Chondrocyte (in vitro differentiated cells): ENCODE data around the gene LRRC59. TPM values are rescaled to one million over a fixed set of nuclear protein-coding genes. Genes with fewer than 3 reads are reported as not detected.
A peak's percentile ranks its signal among the peaks of the same experiment; 100 is the strongest.

Experiments used
- DNase-seq: peaks from one replicate; pipeline ENCODE4 v3.0.0; 2021; ENCODE audit warnings: mixed read lengths, low spot score
- H3K27ac Mint-ChIP-seq: one replicate; pipeline ENCODE4 v1.8.0; 2021; ENCODE audit warnings: mild to moderate bottlenecking, moderate library complexity, mixed read lengths; ENCODE audit not compliant: unreplicated experiment
- H3K27me3 Mint-ChIP-seq: 2 replicates; pipeline ENCODE4 v1.8.0; 2021; ENCODE audit warnings: low read depth, mixed read lengths
- H3K36me3 Mint-ChIP-seq: 2 replicates; pipeline ENCODE4 v1.8.0; 2021; ENCODE audit warnings: low read depth, mixed read lengths
- H3K4me1 Mint-ChIP-seq: 2 replicates; pipeline ENCODE4 v1.8.0; 2021; ENCODE audit warnings: low read depth, mild to moderate bottlenecking, mixed read lengths
- H3K4me3 Mint-ChIP-seq: one replicate; pipeline ENCODE4 v1.8.0; 2021; ENCODE audit warnings: mild to moderate bottlenecking, moderate library complexity, mixed read lengths; ENCODE audit not compliant: unreplicated experiment
- H3K9me3 Mint-ChIP-seq: 2 replicates; pipeline ENCODE4 v1.8.0; 2021; ENCODE audit warnings: low read depth, mixed read lengths
- total RNA-seq: library from RNA; stranded (reverse); gene quantifications from 3 replicates; pipeline ENCODE4 v1.2.1, GENCODE V29; 2021
- TF ChIP-seq, protein P1 (sequence below): fragments of 200-600 bp; sonication (generic); IDR thresholded peaks from 2 replicates; pipeline ENCODE4 v1.5.0; 2021; ENCODE audit warnings: antibody characterized with exemption, mild to moderate bottlenecking, moderate library complexity

Gene LRRC59
- total RNA-seq, 1 donor from 2014 or later, result 144 TPM

DNA sequence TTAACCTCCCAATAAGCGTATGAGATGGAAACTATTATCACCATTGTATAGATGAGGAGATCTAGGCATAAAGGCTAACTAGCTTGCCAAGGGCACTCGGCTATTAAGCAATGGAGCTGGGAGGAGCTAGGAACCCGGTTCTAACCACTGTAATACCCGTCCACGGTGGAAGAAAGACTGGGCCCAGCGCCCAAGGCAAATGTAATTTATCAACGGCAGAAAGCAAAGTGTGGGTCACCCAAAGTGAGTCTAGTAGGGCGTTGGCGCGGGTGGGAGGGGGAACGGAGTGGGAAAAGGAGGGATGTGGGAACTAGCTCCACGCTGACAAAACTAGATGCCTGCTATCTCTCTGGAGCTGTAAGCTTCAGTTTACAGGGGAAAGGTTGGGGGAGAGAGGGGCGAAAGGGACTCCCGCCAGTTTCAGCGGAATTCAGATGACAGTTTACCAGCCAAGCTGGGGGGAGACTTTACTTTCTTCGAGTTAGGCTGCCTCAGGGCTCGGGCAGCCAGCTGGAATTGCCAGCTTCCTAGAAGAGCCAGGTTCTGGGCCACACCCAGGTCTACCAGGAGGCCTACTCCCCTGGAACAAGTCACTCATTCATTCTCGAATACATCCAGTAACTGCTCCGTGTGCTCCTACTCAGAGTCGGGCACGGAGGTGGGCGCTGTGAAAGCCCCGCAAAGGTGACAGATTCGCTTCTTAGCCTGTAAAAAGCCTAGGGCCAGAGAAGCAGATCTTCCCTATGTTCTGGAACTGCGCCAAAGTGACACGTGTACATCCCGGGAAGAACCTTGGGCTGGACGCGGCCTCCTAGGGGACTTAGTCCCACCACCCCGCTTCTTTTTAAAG lies 837 bp downstream of the LRRC59 start:
- H3K27ac Mint-ChIP-seq, result peak overlapping the region; percentile 88
- peaks cover 32% of the 10 kb centered on the region for H3K4me1 Mint-ChIP-seq
- peak overlapping the region; percentile 79 for H3K4me3 Mint-ChIP-seq
- no peak for DNase-seq
- H3K36me3 Mint-ChIP-seq, result peaks cover 24% of the 10 kb centered on the region
- no peaks in the 10 kb centered on the region for H3K9me3 Mint-ChIP-seq
- no peaks in the 10 kb centered on the region for H3K27me3 Mint-ChIP-seq
- TF ChIP-seq, protein P1, sequence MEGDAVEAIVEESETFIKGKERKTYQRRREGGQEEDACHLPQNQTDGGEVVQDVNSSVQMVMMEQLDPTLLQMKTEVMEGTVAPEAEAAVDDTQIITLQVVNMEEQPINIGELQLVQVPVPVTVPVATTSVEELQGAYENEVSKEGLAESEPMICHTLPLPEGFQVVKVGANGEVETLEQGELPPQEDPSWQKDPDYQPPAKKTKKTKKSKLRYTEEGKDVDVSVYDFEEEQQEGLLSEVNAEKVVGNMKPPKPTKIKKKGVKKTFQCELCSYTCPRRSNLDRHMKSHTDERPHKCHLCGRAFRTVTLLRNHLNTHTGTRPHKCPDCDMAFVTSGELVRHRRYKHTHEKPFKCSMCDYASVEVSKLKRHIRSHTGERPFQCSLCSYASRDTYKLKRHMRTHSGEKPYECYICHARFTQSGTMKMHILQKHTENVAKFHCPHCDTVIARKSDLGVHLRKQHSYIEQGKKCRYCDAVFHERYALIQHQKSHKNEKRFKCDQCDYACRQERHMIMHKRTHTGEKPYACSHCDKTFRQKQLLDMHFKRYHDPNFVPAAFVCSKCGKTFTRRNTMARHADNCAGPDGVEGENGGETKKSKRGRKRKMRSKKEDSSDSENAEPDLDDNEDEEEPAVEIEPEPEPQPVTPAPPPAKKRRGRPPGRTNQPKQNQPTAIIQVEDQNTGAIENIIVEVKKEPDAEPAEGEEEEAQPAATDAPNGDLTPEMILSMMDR, result no peak

DNA sequence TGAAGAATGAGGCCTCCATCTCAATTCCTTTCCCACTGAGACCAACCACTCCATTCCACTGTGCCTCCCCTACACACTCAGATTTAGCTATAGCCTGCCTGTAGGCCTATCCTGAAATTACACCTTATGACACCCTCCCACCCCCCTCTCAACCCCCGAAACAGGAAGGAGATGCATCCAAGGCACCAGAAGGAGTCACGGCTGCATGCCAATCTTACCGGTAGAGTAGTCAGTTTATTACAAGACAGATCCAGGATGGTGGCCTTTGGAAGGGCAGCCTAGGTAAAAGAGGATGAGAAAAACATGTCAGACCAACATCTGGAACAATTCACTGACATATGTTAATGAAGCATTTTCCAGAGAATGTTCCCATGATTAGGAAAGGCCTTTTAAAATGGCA lies 2.6 kb downstream of the LRRC59 start:
- TF ChIP-seq, protein P1, result no peak
- H3K9me3 Mint-ChIP-seq, result no peaks in the 10 kb centered on the region
- H3K36me3 Mint-ChIP-seq, result peaks cover 32% of the 10 kb centered on the region
- peak overlapping the region; percentile 17 for H3K27ac Mint-ChIP-seq
- DNase-seq, result no peak
- H3K27me3 Mint-ChIP-seq, result no peaks in the 10 kb centered on the region
- peaks cover 32% of the 10 kb centered on the region for H3K4me1 Mint-ChIP-seq
- peak overlapping the region; percentile 79 for H3K4me3 Mint-ChIP-seq

DNA sequence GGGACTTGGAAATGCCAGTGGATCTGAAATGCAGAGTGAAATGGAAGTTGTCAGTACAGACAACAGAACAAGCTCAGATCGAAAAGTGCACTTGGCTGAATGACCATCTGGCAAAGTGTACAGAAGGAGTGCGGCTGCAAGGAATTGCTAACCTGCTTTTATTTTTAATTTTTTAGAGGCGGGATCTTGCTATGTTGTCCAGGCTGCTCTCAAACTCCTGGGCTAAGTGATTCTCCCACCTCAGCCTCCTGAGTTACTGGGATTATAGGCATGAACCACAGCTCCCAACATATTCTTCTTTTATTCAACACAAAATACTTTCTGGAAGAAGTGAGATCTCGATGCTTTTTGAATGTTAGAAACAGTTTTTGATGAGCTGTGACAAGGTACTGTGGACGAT lies 3.6 kb downstream of the LRRC59 start:
- Mint-ChIP-seq H3K27me3 (no peaks in the 10 kb centered on the region), H3K9me3 (no peaks in the 10 kb centered on the region), H3K4me1 (peaks cover 32% of the 10 kb centered on the region), H3K4me3 (no peak overlapping the region), H3K27ac (no peak overlapping the region), H3K36me3 (peaks cover 37% of the 10 kb centered on the region)
- TF ChIP-seq, protein P1, result no peak
- no peak for DNase-seq

DNA sequence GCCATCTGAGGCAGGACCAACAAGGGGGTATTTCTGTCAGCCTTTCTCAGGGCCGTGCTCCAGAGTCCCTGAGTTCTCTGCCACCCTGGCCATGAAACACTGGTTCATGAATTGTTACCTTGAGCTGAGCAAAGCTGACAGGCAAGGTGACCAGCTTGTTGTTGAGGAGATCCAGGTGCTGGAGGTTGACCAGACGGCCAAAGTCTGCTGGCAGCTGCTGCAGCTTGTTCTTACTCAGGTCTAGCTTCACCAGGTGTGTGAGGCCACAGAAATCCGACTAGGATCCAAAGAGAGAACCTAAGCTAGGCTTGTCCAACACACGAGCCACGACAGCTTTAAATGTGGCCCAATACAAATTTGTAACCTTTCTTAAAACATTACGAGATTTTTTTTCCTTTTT lies 4.7 kb downstream of the LRRC59 start:
- Mint-ChIP-seq H3K27ac (no peak overlapping the region), H3K4me1 (peaks cover 32% of the 10 kb centered on the region), H3K36me3 (peaks cover 40% of the 10 kb centered on the region), H3K27me3 (no peaks in the 10 kb centered on the region), H3K4me3 (no peak overlapping the region), H3K9me3 (no peaks in the 10 kb centered on the region)
- TF ChIP-seq, protein P1, result no peak
- no peak for DNase-seq

DNA sequence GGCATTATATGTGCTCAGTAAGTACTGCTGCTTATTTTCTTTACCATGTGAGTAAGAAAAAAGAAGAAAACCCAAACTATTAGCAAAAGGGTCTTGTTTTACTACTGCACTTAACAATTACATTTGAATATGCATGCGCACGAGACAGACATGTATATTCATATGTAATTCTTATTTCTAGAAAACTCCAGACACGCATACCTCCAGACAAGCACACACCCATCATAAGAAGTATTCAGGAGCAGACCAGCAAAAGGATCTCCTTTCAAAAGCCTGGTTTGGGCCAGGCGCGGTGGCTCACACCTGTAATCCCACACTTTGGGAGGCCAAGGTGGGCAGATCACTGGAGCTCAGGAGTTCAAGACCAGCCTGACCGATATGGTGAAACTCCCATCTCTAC lies 7.8 kb downstream of the LRRC59 start:
- Mint-ChIP-seq H3K36me3 (peaks cover 63% of the 10 kb centered on the region), H3K27ac (no peak overlapping the region), H3K9me3 (no peaks in the 10 kb centered on the region), H3K27me3 (no peaks in the 10 kb centered on the region), H3K4me1 (peaks cover 29% of the 10 kb centered on the region), H3K4me3 (no peak overlapping the region)
- no peak for DNase-seq
- TF ChIP-seq, protein P1, result no peak
